HG03095 (cell line): ENCODE data around the gene ZMYM4.

Source experiments
- ATAC-seq: cut with Tn5 transposase; IDR thresholded peaks from one replicate; pipeline ENCODE4 v1.9.1; 2021; ENCODE audit warnings: moderate library complexity; ENCODE audit not compliant: unreplicated experiment

The ZMYM4 gene

DNA sequence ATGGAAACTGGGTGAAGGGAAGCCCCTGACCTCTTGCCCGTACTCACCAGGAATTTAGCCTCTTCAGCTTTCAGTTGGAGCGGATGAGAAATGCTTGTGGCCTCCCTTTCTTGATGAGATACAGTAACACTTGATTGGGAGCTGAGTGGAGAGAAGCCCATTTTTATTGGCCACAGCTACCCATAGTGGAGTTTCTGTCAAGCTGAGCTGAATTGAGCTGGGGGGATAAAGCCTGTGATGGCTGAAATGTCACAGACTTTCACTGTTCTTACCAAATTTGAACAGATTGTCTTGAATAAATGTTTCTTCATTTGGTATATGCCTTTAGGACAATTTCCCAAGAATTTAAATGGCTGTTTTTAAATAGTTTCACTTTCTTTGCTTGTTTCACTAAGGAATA lies 125.9 kb downstream of the ZMYM4 start:
- ATAC-seq: no peak

DNA sequence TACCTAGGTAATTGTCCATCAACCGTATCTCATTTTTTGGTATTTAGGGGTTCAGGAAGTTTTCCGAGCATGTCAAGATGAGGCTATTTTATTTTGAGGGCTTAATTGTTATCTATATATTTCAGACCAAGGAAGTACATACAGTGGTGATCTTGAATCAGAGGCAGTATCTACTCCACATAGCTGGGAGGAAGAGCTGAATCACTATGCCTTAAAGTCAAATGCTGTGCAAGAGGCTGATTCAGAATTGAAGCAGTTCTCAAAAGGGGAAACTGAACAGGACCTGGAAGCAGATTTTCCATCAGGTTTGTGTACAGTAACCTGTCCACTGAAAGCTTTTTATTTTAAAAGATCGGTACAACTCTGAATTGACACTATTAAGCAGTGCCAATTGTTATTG lies 130.2 kb downstream of the ZMYM4 start:
- no peak for ATAC-seq

DNA sequence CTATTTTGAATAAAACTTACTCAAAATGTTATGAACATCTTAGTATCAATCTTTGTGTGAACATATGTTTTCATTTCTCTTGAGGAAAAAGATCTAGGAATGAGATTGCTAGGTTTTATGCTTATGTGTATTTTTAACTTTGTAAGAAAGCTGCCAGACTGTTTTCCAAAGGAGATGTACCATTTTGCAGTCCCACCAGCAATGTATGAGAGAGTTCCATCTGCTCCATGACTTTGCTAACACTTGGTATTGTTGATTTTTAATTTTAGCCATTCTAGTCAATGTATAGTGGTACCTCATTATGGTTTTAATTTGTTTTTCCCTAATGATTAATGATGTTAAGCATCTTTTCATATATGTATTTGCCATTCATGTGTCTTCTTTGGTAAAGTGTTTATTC lies 132.5 kb downstream of the ZMYM4 start:
- ATAC-seq: no peak

DNA sequence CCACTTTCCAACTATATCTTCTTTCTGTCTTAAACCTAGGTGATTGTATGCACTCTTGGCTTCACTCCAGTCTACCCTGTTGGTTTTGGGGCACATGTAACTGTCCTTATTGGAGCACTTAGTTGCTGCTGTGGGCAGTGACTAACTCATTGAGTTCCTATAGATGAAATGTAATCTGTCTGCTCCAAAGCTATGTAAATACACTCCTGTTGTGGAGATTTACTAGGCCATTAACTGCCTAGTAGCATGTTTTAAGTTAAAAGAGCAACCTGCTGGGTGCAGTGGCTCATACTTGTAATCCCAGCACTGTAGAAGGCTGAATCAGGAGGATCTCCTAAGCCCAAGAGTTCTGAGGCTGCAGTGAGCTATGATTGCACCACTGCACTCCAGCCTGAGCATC lies 137.6 kb downstream of the ZMYM4 start:
- ATAC-seq: no peak

DNA sequence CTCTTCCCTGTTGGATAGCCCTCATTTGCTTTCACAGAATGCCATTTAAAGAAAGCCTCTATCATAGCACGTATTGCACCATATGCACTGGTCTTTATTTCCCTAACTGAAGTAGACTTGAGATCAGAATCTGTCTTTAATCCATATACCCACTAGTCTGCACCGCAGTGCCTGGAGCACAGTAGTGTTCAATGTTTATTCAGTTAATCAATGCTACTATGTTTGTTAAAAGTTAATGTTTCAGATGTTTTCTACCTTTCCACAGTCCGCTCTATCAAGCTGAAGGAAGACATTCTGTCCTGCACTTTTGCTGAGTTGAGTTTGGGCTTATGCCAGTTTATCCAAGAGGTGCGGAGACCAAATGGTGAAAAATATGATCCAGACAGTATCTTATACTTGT lies 139.2 kb downstream of the ZMYM4 start:
- ATAC-seq: no peak

DNA sequence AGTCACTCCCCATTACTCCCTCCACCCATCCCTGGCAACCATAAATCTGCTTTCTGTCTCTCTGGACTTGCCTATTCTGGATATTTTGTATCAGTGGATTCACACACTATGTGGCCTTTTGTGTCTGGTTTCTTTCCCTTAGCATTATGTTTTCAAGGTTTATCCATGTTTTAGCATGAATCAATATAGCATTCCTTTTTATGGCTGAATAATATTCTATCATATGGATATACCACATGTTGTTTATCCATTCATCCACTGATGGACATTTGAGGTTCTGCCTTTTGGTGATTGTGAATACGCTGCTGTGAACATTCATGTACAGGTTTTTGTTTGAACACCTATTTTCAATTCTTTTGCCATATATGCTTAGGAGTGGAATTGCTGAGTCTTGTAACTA lies 140.4 kb downstream of the ZMYM4 start:
- no peak for ATAC-seq

DNA sequence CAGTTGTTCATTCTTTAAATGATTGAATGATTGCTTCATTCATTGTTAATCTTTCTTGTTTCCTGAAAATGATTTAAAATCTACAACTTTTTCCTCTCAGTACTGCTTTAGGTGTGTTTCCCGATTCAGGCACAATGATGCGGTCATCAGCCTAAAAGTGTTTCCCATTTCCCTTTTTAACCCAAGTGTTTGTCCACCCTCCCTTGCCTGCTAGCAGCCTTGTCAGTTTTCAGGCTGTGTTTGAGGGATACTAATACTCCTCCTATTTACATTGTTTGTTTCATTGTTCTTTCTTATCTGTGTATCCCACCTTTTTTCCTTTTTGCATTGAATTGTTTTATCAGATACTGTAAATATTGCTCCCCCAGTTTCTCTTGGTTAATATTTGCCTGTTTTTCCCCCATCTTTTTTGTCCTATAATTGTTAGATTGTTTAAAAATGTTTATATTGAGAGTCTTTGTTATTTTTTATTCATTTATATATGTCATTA lies 157.6 kb downstream of the ZMYM4 start:
- no peak for ATAC-seq

- ATAC-seq: no peak
These were observed 159.9 kb downstream of the ZMYM4 start for GRCh38 chr1:35428360-35428759.

GRCh38 chr1:35430762-35431161 lies 162.3 kb downstream of the ZMYM4 start:
- ATAC-seq: no peak

GRCh38 chr1:35431173-35431599 lies 162.7 kb downstream of the ZMYM4 start:
- ATAC-seq: no peak

GRCh38 chr1:35432231-35432630 lies 163.7 kb downstream of the ZMYM4 start:
- no peak for ATAC-seq

- no peak for ATAC-seq
These were observed 165.2 kb downstream of the ZMYM4 start for GRCh38 chr1:35433714-35434113.

DNA sequence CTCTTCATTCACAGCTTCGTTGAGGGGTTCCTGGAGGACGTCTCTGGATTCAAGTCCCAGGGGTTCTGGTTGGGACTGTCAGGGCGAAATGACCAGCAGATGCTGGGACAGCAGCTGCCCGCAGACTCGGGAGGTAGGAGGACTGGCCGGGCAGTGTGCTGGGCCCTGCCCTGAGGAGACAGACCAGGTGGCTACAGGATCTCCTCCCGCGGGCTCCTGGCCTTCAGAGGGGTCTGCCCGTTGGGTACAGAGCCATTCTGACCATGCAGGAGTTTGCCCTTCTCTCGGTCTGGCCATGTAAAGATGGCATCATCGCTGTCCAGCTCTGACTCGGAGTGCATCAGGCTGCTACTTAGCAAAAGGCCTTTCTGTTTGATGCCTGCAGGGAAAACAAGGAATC lies 166.2 kb downstream of the ZMYM4 start:
- ATAC-seq: no peak

- ATAC-seq: no peak
These were observed 167.6 kb downstream of the ZMYM4 start for GRCh38 chr1:35436078-35436477.

DNA sequence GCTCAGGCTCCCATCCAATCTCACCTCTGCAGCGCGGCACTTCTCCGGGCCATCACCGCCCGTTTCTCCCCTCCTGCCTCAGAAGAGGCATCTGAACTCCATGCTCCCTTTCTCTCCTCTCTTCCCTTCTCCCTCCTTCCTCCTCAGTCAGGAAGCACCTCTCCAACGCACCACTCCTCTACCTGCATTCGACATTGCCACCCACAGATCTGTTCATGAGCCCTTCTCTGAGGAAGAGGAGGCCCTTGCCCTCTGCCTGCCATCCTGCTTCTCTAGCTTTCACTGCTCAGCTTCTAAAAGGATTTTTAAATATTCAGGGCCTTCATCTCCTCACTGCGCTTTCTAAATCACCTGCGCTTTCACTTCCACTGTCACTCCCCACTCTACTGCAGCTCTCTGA lies 168.7 kb downstream of the ZMYM4 start:
- no peak for ATAC-seq

DNA sequence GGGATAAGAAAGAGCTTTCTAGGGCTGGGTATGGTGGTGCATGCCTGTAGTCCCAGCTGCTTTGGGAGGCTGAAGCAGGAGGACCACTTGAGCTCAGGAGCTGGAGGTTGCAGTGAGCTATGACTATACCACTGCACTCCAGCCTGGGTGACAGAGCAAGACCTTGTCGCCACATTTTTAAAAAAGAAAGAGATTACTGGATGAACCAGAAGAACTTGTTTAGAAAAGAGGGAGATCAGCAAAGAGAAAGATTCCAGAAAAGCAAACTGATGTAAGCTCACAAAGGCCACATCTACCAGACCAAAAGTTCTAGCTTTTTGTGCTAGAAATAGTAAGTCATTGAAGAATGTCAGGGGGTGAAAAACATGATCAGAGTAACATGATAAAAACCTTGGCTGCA lies 171.1 kb downstream of the ZMYM4 start:
- no peak for ATAC-seq

DNA sequence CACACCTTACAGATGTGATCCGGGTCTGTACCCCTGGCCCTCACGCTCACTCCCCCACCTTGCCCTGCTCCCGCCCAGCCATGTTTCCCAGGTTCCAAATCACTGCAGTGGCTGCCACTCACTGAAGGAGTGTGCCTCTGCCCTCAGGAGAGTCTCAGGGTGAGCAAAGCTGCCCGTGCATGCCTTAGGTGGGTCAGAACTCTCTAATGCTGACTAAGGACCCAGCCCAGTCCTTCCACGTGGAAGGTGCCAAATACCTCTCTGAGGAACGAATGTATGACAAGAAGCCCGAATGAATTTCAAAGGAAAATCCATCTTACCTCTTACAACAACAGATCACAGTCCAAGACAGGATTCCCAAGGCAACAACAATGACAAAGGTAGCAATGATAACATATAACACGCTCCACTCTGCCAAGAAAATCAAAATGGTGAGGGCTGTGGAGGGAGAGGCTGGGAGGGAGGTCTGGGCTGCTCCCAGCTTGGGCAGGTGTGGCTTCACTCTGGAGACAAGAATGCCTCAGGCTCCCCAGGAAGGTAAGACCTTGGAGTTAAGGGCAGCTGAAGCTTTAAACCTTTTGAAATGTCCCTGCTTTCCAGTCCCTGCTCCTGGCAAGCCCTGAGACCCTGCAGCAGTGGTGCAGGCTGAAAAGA lies 173.5 kb downstream of the ZMYM4 start:
- no peak for ATAC-seq

GRCh38 chr1:35442734-35443133 lies 174.2 kb downstream of the ZMYM4 start:
- ATAC-seq: no peak

GRCh38 chr1:35443768-35444518 lies 175.4 kb downstream of the ZMYM4 start:
- ATAC-seq: no peak

GRCh38 chr1:35444519-35444774 lies 175.9 kb downstream of the ZMYM4 start:
- ATAC-seq: no peak

GRCh38 chr1:35447278-35447677 lies 178.8 kb downstream of the ZMYM4 start:
- no peak for ATAC-seq

DNA sequence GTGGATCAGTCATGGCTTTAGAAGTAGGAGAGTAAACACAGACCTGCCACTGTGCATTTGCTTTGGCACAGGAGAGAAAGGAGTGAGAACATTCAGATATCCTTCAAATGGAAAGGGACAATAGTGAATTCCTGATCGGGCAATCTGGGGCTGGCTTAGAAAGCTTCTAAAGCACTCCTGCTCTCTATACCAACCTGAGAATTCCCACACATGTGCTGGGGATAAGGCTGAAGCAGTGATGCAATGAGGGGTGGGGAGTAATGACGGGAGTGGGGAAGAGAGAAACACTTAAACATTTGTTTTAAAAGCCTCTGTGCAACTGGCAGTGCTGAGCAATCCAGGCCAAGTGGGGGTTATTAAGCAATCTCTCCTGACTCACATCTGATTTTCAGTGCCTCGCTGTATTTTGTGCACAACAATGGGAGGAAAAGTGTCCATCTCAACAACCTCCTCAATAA lies 179.9 kb downstream of the ZMYM4 start:
- ATAC-seq: no peak
